ENCODE data around the gene AKAP9.

DNA sequence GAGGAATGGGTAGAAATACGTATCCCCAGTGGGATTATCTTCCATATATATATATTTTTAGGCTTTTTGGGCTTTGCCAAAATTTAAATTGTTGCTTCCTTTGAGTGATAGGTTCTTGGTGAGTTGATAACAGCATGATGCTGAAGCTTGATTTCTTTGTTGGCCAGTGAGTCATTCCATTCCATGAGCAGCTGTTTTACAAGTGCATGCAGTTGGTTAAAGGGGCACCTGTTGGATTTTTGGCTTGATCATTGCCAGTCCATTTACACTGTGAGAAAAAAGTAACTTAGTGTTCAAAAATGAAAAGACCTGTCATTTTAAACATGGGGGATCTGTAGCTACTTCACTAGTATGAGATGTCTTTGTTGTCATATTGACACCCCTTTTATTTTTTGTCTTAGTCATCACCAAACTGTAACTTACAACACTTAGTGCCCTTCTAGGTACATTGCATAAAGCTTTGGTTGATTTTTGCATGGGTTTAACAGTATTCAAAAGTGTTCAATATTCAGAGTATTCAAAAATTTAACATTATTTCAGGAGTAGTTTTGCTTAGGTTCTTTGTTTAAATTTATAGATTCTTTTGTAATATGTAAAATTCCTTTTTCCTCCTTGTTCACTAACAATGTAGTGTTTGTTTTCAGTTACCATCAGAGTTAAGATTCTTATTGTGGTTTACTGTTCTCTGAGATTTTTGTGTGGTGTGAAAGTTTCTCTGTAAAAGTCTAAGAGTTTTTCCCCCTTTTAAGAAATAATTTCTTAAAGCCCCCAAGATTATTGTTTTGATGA lies 8.8 kb downstream of the AKAP9 start:
- TF ChIP-seq CTCF (conservative IDR thresholded peaks at IDR 0.05) (no peak), EZH2 (IDR thresholded peaks at IDR 0.05; ENCODE audit: low read depth) (no peak)

All from PC-9 (cell line).